OCI-LY1 (cell line): ENCODE data around the gene NPAS3.

Experiments
- H2AFZ ChIP-seq: fragments of 200-600 bp; sonication (generic), shearing (Covaris generic); 2 replicates; pipeline ENCODE4 v1.6.0; 2014; ENCODE audit warnings: antibody characterized with exemption, mild to moderate bottlenecking, low read length
- H3F3A ChIP-seq: fragments of 200-600 bp; sonication (generic), shearing (Covaris generic); 2 replicates; pipeline ENCODE4 v1.6.0; 2014; ENCODE audit warnings: mild to moderate bottlenecking, antibody characterized with exemption, low read length, moderate library complexity; ENCODE audit not compliant: insufficient read depth
- H3K27ac ChIP-seq: fragments of 200-600 bp; sonication (generic); 2 replicates; pipeline ENCODE4 v1.5.1; 2014; ENCODE audit warnings: low read length, mixed run types, mild to moderate bottlenecking, low read depth; ENCODE audit not compliant: poor library complexity, severe bottlenecking
- H3K27me3 ChIP-seq: fragments of 200-600 bp; sonication (generic); 2 replicates; pipeline ENCODE4 v1.6.0; 2014; ENCODE audit warnings: antibody characterized with exemption, mild to moderate bottlenecking, low read length, moderate library complexity; ENCODE audit not compliant: insufficient read depth
- H3K36me3 ChIP-seq: fragments of 200-600 bp; sonication (generic); 2 replicates; pipeline ENCODE4 v1.6.1; 2014; ENCODE audit warnings: mild to moderate bottlenecking, antibody characterized with exemption, low read length, moderate library complexity, mixed read lengths; ENCODE audit not compliant: insufficient read depth
- H3K4me1 ChIP-seq: fragments of 200-600 bp; sonication (generic); 2 replicates; pipeline ENCODE4 v1.5.1; 2014; ENCODE audit warnings: mild to moderate bottlenecking, low read length, moderate library complexity; ENCODE audit not compliant: insufficient read depth, severe bottlenecking
- H3K4me2 ChIP-seq: fragments of 200-600 bp; sonication (generic), shearing (Covaris generic); 2 replicates; pipeline ENCODE4 v1.6.1; 2014; ENCODE audit warnings: low read length
- H3K4me3 ChIP-seq: fragments of 200-600 bp; sonication (generic); 2 replicates; pipeline ENCODE4 v1.5.1; 2014; ENCODE audit warnings: low read length, low read depth, mild to moderate bottlenecking, mixed read lengths; ENCODE audit not compliant: poor library complexity, severe bottlenecking
- H3K79me2 ChIP-seq: fragments of 200-600 bp; shearing (Covaris generic); 2 replicates; pipeline ENCODE4 v1.6.1; 2016; ENCODE audit warnings: mixed run types, low read length, mixed read lengths; ENCODE audit not compliant: insufficient read depth
- H3K9ac ChIP-seq: fragments of 200-600 bp; sonication (generic), shearing (Covaris generic); 2 replicates; pipeline ENCODE4 v1.6.1; 2014; ENCODE audit warnings: mild to moderate bottlenecking, low read length, mixed read lengths
- H3K9me2 ChIP-seq: fragments of 200-600 bp; sonication (generic), shearing (Covaris generic); 2 replicates; pipeline ENCODE4 v1.6.1; 2014; ENCODE audit warnings: low read depth, mild to moderate bottlenecking, low read length, mixed read lengths
- H3K9me3 ChIP-seq: fragments of 200-600 bp; shearing (Covaris generic); 2 replicates; pipeline ENCODE4 v1.6.1; 2014; ENCODE audit warnings: low read length, mixed read lengths
- H4K20me1 ChIP-seq: fragments of 200-600 bp; sonication (generic), shearing (Covaris generic); 2 replicates; pipeline ENCODE4 v1.6.0; 2016; ENCODE audit warnings: mild to moderate bottlenecking, low read length; ENCODE audit not compliant: insufficient read depth
- EZH2 ChIP-seq: fragments of 200-600 bp; sonication (generic), shearing (Covaris generic); IDR thresholded peaks from 2 replicates; pipeline ENCODE4 v1.8.0; 2017; ENCODE audit warnings: borderline replicate concordance, mixed run types, mild to moderate bottlenecking, antibody characterized with exemption, low read length, moderate library complexity, mixed read lengths
- TF ChIP-seq, protein P1 (sequence below): fragments of 200-600 bp; sonication (generic), shearing (Covaris generic); IDR thresholded peaks from 2 replicates; pipeline ENCODE4 v1.5.1; 2017; ENCODE audit warnings: mild to moderate bottlenecking, antibody characterized with exemption, low read length, moderate library complexity, mixed read lengths

Gene NPAS3

DNA sequence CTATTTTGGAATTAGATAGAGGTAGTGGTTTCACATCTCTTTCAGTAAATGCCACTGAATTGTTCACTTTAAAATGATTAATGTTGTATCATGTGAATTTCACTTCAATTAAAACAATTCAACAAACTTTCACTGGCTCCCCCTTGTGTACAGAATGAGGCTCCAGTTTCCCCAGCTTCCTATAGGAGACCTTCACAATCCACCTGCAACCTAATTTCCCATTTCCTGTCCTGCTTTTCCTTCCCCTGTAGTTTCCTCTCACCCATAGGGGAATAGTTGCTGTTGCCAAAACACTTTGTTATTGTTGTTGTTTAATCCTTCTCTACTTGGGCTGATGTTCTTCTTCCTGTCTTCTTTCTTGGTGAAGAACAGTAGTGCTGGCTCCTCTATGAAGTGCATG, 59.8 kb downstream of the NPAS3 start:
- Histone ChIP-seq H3K9me2 (no peaks in the 10 kb centered on the region), H3K4me3 (no peak overlapping the region), H3K27ac (no peak overlapping the region), H3K27me3 (no peaks in the 10 kb centered on the region), H3K9ac (no peak overlapping the region), H3F3A (no peaks in the 10 kb centered on the region), H3K9me3 (no peaks in the 10 kb centered on the region), H3K36me3 (no peaks in the 10 kb centered on the region), H3K4me2 (no peak overlapping the region), H3K4me1 (no peaks in the 10 kb centered on the region), H3K79me2 (no peaks in the 10 kb centered on the region), H2AFZ (no peak overlapping the region), H4K20me1 (no peaks in the 10 kb centered on the region)
- TF ChIP-seq EZH2, result no peak
- TF ChIP-seq, protein P1, sequence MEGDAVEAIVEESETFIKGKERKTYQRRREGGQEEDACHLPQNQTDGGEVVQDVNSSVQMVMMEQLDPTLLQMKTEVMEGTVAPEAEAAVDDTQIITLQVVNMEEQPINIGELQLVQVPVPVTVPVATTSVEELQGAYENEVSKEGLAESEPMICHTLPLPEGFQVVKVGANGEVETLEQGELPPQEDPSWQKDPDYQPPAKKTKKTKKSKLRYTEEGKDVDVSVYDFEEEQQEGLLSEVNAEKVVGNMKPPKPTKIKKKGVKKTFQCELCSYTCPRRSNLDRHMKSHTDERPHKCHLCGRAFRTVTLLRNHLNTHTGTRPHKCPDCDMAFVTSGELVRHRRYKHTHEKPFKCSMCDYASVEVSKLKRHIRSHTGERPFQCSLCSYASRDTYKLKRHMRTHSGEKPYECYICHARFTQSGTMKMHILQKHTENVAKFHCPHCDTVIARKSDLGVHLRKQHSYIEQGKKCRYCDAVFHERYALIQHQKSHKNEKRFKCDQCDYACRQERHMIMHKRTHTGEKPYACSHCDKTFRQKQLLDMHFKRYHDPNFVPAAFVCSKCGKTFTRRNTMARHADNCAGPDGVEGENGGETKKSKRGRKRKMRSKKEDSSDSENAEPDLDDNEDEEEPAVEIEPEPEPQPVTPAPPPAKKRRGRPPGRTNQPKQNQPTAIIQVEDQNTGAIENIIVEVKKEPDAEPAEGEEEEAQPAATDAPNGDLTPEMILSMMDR, result peak; percentile 49; the same call in 1 of the 2 replicates

GRCh38 chr14:33009673-33010072, 71.0 kb downstream of the NPAS3 start:
- Histone ChIP-seq H3F3A (no peaks in the 10 kb centered on the region), H3K4me2 (no peak overlapping the region), H3K79me2 (no peaks in the 10 kb centered on the region), H3K4me3 (no peak overlapping the region), H3K36me3 (no peaks in the 10 kb centered on the region), H3K27ac (no peak overlapping the region), H4K20me1 (no peaks in the 10 kb centered on the region), H3K4me1 (no peaks in the 10 kb centered on the region), H3K9me2 (no peaks in the 10 kb centered on the region), H3K27me3 (no peaks in the 10 kb centered on the region), H3K9me3 (no peaks in the 10 kb centered on the region), H2AFZ (no peak overlapping the region), H3K9ac (no peak overlapping the region)
- TF ChIP-seq EZH2, result no peak
- TF ChIP-seq, protein P1, result no peak

GRCh38 chr14:33010495-33010894, 71.8 kb downstream of the NPAS3 start:
- Histone ChIP-seq H2AFZ (no peak overlapping the region), H3K9me2 (no peaks in the 10 kb centered on the region), H3K4me3 (no peak overlapping the region), H3K4me1 (no peaks in the 10 kb centered on the region), H4K20me1 (no peaks in the 10 kb centered on the region), H3F3A (no peaks in the 10 kb centered on the region), H3K27ac (no peak overlapping the region), H3K27me3 (no peaks in the 10 kb centered on the region), H3K36me3 (no peaks in the 10 kb centered on the region), H3K9me3 (no peaks in the 10 kb centered on the region), H3K4me2 (no peak overlapping the region), H3K79me2 (no peaks in the 10 kb centered on the region), H3K9ac (no peak overlapping the region)
- no peak for TF ChIP-seq EZH2
- TF ChIP-seq, protein P1, result no peak
